B cell (primary cell): Measurements from ENCODE around the gene RNF4. TPM values are rescaled to one million over a fixed set of nuclear protein-coding genes. Genes with fewer than 3 reads are reported as not detected.

Experiments used
- ATAC-seq: fragments of 200-7000 bp; cut with Tn5 transposase; one replicate; pipeline ENCODE4 v1.10.0; 2021; ENCODE audit warnings: low read depth, mild to moderate bottlenecking, moderate number of reproducible peaks, moderate library complexity
- CTCF ChIA-PET: fragments of 350-600 bp; sonication (Branson Sonifier 250); formaldehyde crosslinking; loops from one replicate; lab custom pipeline; 2021; ENCODE audit warnings: antibody characterized with exemption, inconsistent platforms; lab: Charles Lee
- POLR2A ChIA-PET: fragments of 350-600 bp; sonication (Branson Sonifier 250); formaldehyde crosslinking; loops from one replicate; lab custom pipeline; 2021; ENCODE audit warnings: antibody characterized with exemption; lab: Charles Lee
- DNase-seq: peaks from one replicate; pipeline ENCODE4 v3.0.0; 2013
- H2AFZ ChIP-seq: 2 replicates; pipeline ENCODE4 v1.6.1; 2012; ENCODE audit warnings: mild to moderate bottlenecking, low read depth, low read length; ENCODE audit not compliant: insufficient read depth, poor library complexity, severe bottlenecking
- H3K27ac ChIP-seq, 2 donors: 1 replicate in 1 of 2; 2 replicates in 1 of 2; pipeline ENCODE4 v1.5.1; 2012 to 2013; ENCODE audit warnings: low read length in 2 of 2, mild to moderate bottlenecking in 2 of 2, moderate library complexity in 1 of 2
- H3K27me3 ChIP-seq, 4 experiments: fragments of 200-600 bp in 1 of 4; sonication (generic) in 1 of 4; replicated peaks in 1 of 4; 1 replicate in 2 of 4; 2 replicates in 2 of 4; pipeline versions ENCODE4 v1.6.1 to v1.7.0; 2013 to 2016; ENCODE audit warnings: low read length in 3 of 4, mild to moderate bottlenecking in 2 of 4, mixed read lengths in 1 of 4, moderate library complexity in 1 of 4; ENCODE audit not compliant: insufficient read depth in 4 of 4, control insufficient read depth in 3 of 4; ENCODE audit errors: control extremely low read depth in 1 of 4
- H3K36me3 ChIP-seq, 2 experiments: replicated peaks in 1 of 2; 1 replicate in 1 of 2; 2 replicates in 1 of 2; pipeline versions ENCODE4 v1.6.1 to v1.7.1; 2013; ENCODE audit warnings: low read length in 1 of 2; ENCODE audit not compliant: insufficient read depth in 2 of 2, control insufficient read depth in 1 of 2; ENCODE audit errors: control extremely low read depth in 1 of 2, extremely low read depth in 1 of 2
- H3K4me1 ChIP-seq, 2 donors: fragments of 200-600 bp in 1 of 2; sonication (generic) in 1 of 2; 1 replicate in 1 of 2; 2 replicates in 1 of 2; pipeline versions ENCODE4 v1.5.1 to v1.6.1; 2013 to 2017; ENCODE audit warnings: low read length in 2 of 2; ENCODE audit not compliant: control insufficient read depth in 2 of 2, insufficient read depth in 2 of 2
- H3K4me2 ChIP-seq: replicated peaks from 2 replicates; pipeline ENCODE3; 2012; ENCODE audit warnings: mild to moderate bottlenecking, low read depth, low read length; ENCODE audit not compliant: poor library complexity, severe bottlenecking
- H3K4me3 ChIP-seq, 5 experiments: fragments of 200-600 bp in 1 of 5; sonication (generic) in 1 of 5; 1 replicate in 3 of 5; 2 replicates in 2 of 5; pipeline versions ENCODE4 v1.5.1 to v1.7.0; 2011 to 2016; ENCODE audit warnings: low read length in 4 of 5, mild to moderate bottlenecking in 4 of 5, low read depth in 2 of 5, control low read depth in 1 of 5, moderate library complexity in 1 of 5; ENCODE audit not compliant: insufficient read depth in 1 of 5; ENCODE audit errors: control extremely low read depth in 1 of 5, extremely low read depth in 1 of 5
- H3K79me2 ChIP-seq: fragments of 200-600 bp; sonication (generic); one replicate; pipeline ENCODE4 v1.6.0; 2016; ENCODE audit warnings: low read length; ENCODE audit not compliant: control insufficient read depth, insufficient read depth
- H3K9ac ChIP-seq: fragments of 200-600 bp; sonication (generic); 2 replicates; pipeline ENCODE4 v1.6.1; 2017; ENCODE audit warnings: mild to moderate bottlenecking, low read length, moderate library complexity
- H3K9me3 ChIP-seq, 3 donors: one replicate each; pipeline versions ENCODE4 v1.6.1 to v1.7.1; 2013; ENCODE audit warnings: low read length in 2 of 3; ENCODE audit not compliant: control insufficient read depth in 2 of 3, insufficient read depth in 1 of 3; ENCODE audit errors: control extremely low read depth in 1 of 3
- H4K20me1 ChIP-seq: 2 replicates; pipeline ENCODE4 v1.6.0; 2012; ENCODE audit warnings: mild to moderate bottlenecking, low read length; ENCODE audit not compliant: insufficient read depth, control insufficient read depth, poor library complexity, severe bottlenecking
- H3K27ac Mint-ChIP-seq: one replicate; pipeline ENCODE4 v1.8.0; 2021; ENCODE audit warnings: mixed read lengths
- H3K27me3 Mint-ChIP-seq: one replicate; pipeline ENCODE4 v1.8.0; 2021; ENCODE audit warnings: mixed read lengths
- H3K4me1 Mint-ChIP-seq: one replicate; pipeline ENCODE4 v1.8.0; 2021; ENCODE audit warnings: mixed read lengths
- H3K4me3 Mint-ChIP-seq: one replicate; pipeline ENCODE4 v1.8.0; 2021; ENCODE audit warnings: mixed read lengths
- H3K9me3 Mint-ChIP-seq: one replicate; pipeline ENCODE4 v1.8.0; 2022; ENCODE audit warnings: mixed read lengths; ENCODE audit not compliant: insufficient read depth
- EZH2 ChIP-seq: IDR thresholded peaks from 2 replicates; pipeline ENCODE4 v1.6.1; 2012; ENCODE audit warnings: borderline replicate concordance, low read depth, mild to moderate bottlenecking, moderate library complexity, low read length; ENCODE audit not compliant: insufficient read depth, poor library complexity, severe bottlenecking
- WGBS: methylation state at CpG from one replicate; pipeline ENCODE4 v1.1.5; 2013; ENCODE audit warnings: missing lambda C conversion rate; ENCODE audit not compliant: insufficient coverage; 5-methylcytosine and 5-hydroxymethylcytosine counted together
- intact Hi-C: fragments of 100-400 bp; cut with micrococcal nuclease; formaldehyde crosslinking; loops from one replicate; pipeline ENCODE4 v1.10.0; 2022
- polyA plus RNA-seq: library from polyadenylated mRNA; depleted of rRNA; stranded (reverse); fragments of >200 nt; gene quantifications from 2 replicates; pipeline ENCODE4 v1.2.3, GENCODE V29; 2012
- total RNA-seq, 2 donors: library from RNA; stranded (reverse); fragments of 120-200 nt in 1 of 2; gene quantifications; 1 replicate in 1 of 2; 2 replicates in 1 of 2; pipeline versions ENCODE4 v1.2.3 to v1.2.4, GENCODE V29; 2013 to 2022
- TF ChIP-seq, protein P1 (sequence below): fragments of 200-600 bp; IDR thresholded peaks from one replicate; pipeline ENCODE4 v1.8.0; 2022; ENCODE audit warnings: antibody characterized with exemption, mild to moderate bottlenecking

RNF4 gene
- total and polyA plus RNA-seq, 2 donors (not counting 1 experiment from before 2014, with no cell fraction given) = 61.8 to 95.2 TPM

DNA sequence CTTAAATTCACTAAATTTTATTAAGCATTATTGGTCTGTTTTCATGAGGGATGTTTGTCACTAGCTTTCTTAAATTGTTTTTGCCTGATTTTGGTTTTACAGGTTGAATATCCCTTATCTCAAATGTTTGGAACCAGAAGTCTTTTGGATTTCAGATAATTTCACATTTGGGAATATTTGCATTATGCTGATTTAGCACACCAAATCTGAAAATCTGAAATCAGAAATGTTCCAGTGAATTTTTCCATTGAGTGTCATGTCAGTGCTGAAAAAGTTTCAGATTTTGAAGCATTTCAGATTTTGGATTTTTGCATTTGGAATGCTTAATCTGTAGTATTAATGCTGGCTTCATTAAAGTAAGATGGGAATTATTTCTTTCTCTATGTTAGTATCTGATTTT lies 82.2 kb downstream of the RNF4 start:
- no peaks in the 10 kb centered on the region for H3K27me3 ChIP-seq
- no peaks in the 10 kb centered on the region for H3K9me3 ChIP-seq
- H3K4me1 ChIP-seq = peaks cover 6 to 7% of the 10 kb centered on the region in 2 donors
- H3K79me2 ChIP-seq = peaks cover 98% of the 10 kb centered on the region
- ATAC-seq = no peak
- DNase-seq = no peak
- no peaks in the 10 kb centered on the region for H3K36me3 ChIP-seq
- Mint-ChIP-seq H3K27me3 (no peaks in the 10 kb centered on the region), H3K4me3 (no peak overlapping the region), H3K27ac (no peak overlapping the region), H3K4me1 (peaks cover 45% of the 10 kb centered on the region), H3K9me3 (no peaks in the 10 kb centered on the region)
- no peak overlapping the region for H3K27ac ChIP-seq
- peaks cover 71% of the 10 kb centered on the region for H4K20me1 ChIP-seq
- no peak overlapping the region for H3K4me3 ChIP-seq
- no peak overlapping the region for H3K4me2 ChIP-seq
- no peak overlapping the region for H2AFZ ChIP-seq
- CTCF ChIA-PET = no interaction called here
- POLR2A ChIA-PET = no interaction called here
- intact Hi-C loops = loop anchor here (5.0 kb wide), 1 partner anchor 46 kb away; no protein-coding TSS in a partner anchor
- TF ChIP-seq, protein P1, sequence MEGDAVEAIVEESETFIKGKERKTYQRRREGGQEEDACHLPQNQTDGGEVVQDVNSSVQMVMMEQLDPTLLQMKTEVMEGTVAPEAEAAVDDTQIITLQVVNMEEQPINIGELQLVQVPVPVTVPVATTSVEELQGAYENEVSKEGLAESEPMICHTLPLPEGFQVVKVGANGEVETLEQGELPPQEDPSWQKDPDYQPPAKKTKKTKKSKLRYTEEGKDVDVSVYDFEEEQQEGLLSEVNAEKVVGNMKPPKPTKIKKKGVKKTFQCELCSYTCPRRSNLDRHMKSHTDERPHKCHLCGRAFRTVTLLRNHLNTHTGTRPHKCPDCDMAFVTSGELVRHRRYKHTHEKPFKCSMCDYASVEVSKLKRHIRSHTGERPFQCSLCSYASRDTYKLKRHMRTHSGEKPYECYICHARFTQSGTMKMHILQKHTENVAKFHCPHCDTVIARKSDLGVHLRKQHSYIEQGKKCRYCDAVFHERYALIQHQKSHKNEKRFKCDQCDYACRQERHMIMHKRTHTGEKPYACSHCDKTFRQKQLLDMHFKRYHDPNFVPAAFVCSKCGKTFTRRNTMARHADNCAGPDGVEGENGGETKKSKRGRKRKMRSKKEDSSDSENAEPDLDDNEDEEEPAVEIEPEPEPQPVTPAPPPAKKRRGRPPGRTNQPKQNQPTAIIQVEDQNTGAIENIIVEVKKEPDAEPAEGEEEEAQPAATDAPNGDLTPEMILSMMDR = no peak
- no peak for TF ChIP-seq EZH2
- H3K9ac ChIP-seq = no peak overlapping the region

DNA sequence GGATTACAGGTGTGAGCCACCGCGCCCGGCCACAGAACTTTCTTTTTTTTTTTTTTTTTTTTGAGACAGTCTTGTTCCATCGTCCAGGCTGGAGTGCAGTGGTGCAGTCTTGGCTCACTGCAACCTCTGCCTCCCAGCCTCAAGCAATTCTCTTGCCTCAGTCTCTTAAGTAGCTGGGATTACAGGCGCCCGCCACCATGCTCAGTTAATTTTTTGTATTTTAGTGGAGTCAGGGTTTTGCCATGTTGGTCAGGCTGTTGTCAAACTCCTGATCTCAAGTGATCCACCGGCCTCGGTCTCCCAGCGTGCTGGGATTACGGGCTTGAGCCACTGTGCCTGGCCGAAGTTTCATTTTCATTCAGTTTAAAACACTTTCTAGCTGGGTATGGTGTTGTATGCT lies 83.9 kb downstream of the RNF4 start:
- WGBS = 100% methylated on average over 8 of the region's 11 CpGs
- Histone ChIP-seq H3K36me3 (peaks cover 0 to 2% of the 10 kb centered on the region in 2 experiments), H3K4me3 (no peak overlapping the region), H2AFZ (no peak overlapping the region), H3K27me3 (no peaks in the 10 kb centered on the region), H3K4me2 (no peak overlapping the region), H3K27ac (no peak overlapping the region), H3K4me1 (peaks cover 6 to 7% of the 10 kb centered on the region in 2 donors), H3K9ac (no peak overlapping the region), H4K20me1 (peaks cover 70% of the 10 kb centered on the region), H3K79me2 (peaks cover 98% of the 10 kb centered on the region), H3K9me3 (no peaks in the 10 kb centered on the region)
- H3K4me3 Mint-ChIP-seq = no peak overlapping the region
- POLR2A ChIA-PET = interaction anchor here (0.7 to 1.0 kb wide), 2 partner anchors 9 to 379 kb away, joined by 3 to 4 read pairs; no protein-coding TSS in a partner anchor
- intact Hi-C loops = loop anchor here (5.0 kb wide), 1 partner anchor 44 kb away; no protein-coding TSS in a partner anchor
- CTCF ChIA-PET = interaction anchor here (0.7 kb wide), 2 partner anchors 157 to 305 kb away, joined by 3 to 4 read pairs; no protein-coding TSS in a partner anchor
- no peak overlapping the region for H3K27ac Mint-ChIP-seq
- H3K9me3 Mint-ChIP-seq = no peaks in the 10 kb centered on the region
- TF ChIP-seq, protein P1 = no peak
- TF ChIP-seq EZH2 = no peak
- DNase-seq (no peak), ATAC-seq (no peak)
- peaks cover 44% of the 10 kb centered on the region for H3K4me1 Mint-ChIP-seq
- no peaks in the 10 kb centered on the region for H3K27me3 Mint-ChIP-seq
